Measurements from ENCODE around the gene CYBB.

Gene CYBB

DNA sequence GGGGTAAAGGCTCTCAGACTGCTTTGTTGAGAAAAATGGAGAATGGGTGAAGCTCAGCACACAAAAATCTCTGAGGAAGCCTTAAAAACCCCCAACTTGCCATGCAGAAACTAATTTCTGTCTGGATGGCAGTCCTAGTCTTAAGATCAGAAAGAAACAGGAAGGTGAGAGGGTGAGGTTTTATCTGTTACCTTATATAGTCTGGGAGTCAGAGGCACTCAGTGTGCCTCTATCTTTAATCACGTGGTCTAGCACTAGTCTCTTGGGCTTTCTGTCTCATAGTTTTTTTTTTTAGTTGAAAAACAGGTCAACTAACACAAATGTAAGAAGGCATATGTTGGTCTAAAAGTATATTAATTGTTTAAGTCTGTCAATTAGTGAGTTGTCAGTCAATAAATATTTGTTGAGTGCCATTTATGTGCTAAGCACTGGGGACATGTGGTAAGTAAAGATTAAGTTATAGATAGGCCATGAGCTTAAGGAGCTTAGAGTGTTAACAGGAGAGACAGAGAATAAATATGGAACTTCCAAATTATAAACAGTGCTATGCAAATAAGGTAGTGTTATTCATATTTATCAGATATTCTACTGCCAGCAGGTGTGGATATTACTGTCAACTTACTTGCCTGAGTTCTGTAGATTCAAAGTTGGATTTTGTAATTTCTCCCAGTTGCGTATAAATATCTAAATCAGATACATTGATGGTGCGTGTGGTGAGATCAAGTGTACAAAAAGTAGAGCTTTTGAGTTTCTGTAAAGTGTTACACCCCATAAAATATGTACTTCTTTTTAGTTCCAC lies 7.0 kb downstream of the CYBB start:
- no peak for DNase-seq

DNA sequence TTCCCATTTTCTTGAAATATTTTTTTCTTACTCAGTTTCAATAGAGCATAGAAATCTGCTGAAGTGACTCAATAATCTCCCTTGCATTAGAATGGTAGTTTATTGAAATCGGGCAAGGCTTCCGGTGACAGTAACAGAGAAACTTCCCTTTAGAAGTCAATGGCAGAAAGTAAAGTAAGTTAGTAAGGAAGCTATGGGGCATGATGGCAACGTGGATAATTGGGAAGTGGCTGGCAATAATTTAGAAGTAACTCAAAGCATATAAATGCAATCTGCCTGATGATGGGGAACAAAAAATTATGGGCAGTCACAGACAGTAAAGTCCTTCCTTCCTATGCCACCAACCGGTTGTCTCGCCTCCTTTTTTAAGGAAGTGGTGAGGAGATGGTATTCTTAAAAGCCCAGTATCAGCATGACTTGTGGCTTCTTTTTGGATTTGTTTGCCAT lies 7.6 kb downstream of the CYBB start:
- no peak for DNase-seq

DNA sequence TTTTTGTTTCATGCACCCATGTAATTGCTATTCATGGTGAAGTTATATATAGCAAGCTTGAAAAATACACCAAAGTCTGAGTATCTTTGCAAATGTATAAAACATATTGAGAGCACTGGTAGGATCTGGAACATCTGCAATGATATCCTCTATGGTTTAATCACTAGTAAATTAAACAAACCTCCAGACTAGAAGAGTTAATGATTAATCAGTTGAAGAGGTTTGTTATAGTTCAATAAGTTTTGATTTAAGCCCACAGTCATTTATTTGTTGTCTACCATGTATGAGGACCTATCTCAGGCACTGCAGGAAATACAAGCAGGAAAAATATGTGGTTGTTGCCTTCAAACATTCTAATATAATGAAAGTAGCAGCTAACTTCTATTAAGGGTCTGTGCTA lies 16.5 kb downstream of the CYBB start:
- DNase-seq: no peak

GRCh38 chrX:37796805-37797204 lies 16.9 kb downstream of the CYBB start:
- DNase-seq: no peak

DNA sequence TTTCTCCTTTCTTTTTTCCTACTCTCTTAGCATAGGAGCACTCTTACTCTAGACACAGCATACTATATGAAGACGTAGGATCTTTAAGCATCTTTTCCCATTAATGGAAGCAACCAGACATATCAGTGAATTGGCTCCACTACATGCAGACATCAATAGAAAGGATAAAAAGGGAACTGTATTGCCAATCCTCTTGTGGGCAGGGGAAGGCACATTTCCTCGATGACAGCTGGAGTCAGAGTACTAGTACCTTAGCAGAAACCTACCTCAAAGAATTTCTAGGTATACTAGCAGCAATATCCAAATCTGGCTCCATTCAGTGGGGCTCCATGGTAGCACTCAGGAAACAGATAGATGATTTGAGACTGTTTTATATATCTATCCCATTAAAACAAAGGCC lies 20.1 kb downstream of the CYBB start:
- DNase-seq: no peak

DNA sequence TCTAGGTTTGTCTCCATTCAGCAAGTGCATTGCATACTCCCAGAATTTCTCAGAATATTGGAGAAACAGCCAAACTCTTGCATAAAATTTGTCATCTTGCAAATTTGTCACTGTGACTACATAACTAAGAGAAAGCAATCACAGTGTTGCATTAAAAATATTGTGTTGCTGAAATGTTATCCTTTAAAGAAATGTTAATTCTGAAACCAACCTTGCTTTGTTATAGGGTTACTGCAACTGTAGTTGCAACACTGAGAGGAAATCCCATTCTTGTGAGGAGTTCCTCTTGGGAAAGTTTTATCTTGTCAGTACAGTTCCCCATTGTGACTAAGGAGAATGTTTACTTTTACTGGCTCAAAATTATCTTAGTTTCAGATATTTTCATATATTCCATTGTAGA lies 20.9 kb downstream of the CYBB start:
- DNase-seq: no peak

DNA sequence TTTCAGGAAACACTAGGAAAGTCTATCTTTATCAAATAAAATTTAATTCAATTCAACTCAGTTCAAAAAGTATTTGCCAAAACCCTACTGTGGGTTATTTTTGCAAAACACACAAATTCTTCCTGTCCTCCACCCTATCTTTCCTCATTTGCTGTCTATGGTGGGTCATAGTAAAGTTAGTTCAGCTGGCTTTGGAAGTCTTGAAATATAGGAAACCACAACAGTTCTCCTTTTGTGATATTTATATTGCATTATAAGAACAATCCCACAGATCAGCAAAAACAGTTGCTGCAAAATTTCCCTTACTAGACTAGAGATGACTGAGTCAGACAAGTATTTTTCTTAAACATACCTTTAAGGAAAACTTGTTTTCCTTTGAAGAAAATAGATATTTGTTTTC lies 22.2 kb downstream of the CYBB start:
- no peak for DNase-seq

DNA sequence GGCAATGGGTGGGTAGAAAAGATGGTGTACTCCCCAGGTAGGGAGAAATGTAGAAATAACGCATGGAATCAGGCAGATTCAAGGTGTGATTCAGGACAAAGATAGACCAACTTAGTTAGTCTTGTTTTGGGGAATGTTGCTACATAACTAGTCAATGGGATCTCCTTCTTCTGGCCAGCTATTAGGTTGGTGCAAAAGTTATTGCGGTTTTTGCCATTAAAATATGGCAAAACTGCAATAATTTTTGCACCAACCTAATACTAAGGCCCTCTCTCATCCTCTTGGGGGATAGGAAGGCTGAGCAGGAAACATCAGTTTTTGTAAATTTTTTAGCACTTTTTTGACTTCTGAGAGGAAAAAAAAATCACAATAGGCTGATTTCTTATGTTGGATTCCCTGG lies 23.2 kb downstream of the CYBB start:
- no peak for DNase-seq

GRCh38 chrX:37809970-37810369 lies 30.1 kb downstream of the CYBB start:
- DNase-seq: no peak

DNA sequence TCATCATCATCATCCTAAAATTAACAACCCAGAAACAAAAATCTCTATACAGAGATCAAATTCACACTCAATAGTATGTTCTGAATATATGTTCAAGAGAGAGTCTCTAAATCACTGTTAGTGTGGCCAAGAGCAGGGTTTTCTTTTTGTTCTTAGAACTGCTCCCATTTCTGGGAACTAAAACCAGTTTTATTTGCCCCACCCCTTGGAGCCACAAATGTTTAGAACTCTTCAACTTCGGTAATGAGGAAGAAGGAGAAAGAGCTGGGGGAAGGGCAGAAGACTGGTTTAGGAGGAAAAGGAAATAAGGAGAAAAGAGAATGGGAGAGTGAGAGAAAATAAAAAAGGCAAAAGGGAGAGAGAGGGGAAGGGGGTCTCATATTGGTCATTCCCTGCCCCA lies 32.3 kb downstream of the CYBB start:
- no peak for DNase-seq

- DNase-seq: no peak
Measured at GRCh38 chrX:37813570-37813969, 33.7 kb downstream of the CYBB start.

DNA sequence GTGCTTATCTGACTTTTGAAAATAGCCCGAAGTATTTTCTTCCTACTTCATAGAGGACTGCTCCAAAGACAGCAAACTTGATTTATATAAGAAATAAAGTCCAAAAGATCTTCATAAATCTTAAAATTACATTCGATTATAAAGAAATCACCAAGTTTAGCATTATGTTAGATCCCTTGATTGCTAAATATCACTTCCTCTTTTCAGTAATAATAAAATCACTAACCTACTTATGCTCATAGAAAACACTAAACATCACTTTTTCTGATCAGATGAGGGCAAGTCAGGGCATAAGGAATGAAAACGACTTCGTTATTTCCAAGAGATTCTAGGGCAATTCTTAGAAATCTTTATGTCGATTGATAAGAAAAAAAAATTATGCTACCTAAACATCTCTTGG lies 35.5 kb downstream of the CYBB start:
- DNase-seq: no peak

GRCh38 chrX:37816766-37817165 lies 36.9 kb downstream of the CYBB start:
- DNase-seq: no peak

GRCh38 chrX:37817176-37817575 lies 37.3 kb downstream of the CYBB start:
- DNase-seq: no peak

GRCh38 chrX:37817579-37817978 lies 37.7 kb downstream of the CYBB start:
- no peak for DNase-seq

- DNase-seq: no peak
Measured at GRCh38 chrX:37818031-37818430, 38.2 kb downstream of the CYBB start.

GRCh38 chrX:37820646-37821045 lies 40.8 kb downstream of the CYBB start:
- DNase-seq: no peak

GRCh38 chrX:37824491-37825214 lies 44.8 kb downstream of the CYBB start:
- no peak for DNase-seq

- DNase-seq: peak; percentile 20
Measured at GRCh38 chrX:37825215-37825842, 45.5 kb downstream of the CYBB start.

DNA sequence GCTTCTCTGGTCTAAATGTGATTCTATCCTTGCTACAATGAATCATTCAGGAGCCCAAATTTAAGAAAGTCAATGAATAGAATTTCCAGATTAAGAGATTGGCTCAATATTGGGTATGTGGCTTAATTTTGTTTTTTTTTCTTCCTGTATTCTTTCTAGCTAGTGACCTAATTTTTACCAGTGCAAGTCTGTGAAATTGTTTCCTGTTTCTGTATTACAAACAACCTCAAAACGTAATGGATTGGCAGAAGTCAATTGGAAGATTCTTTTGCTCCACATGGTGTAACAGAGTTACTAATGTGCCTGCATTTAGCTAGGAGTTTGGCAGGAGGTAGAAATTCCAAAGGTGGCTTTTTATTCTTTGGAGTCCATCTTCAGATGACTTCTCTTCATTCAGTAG lies 49.9 kb downstream of the CYBB start:
- no peak for DNase-seq

GRCh38 chrX:37830371-37830770 lies 50.5 kb downstream of the CYBB start:
- DNase-seq: no peak

GRCh38 chrX:37834937-37835336 lies 55.1 kb downstream of the CYBB start:
- no peak for DNase-seq

DNA sequence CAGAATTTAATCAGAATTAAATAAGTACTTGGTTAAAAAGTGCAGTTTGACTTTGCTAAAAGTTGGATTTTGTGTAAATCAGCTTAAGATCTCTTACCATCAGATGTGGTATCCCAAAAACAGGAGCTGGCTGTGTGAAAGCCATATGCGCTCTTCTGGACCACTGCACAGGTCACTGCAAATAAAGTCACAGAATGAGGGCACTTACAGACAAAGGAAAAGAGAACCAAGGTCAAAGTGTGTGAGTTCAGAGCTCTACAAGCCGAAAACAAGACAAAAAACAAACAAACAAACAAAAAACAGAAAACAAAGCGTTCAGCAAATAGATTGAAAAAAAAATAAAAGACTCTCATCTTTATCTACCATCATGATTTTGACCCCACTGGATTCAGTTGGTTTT lies 61.1 kb downstream of the CYBB start:
- no peak for DNase-seq

DNA sequence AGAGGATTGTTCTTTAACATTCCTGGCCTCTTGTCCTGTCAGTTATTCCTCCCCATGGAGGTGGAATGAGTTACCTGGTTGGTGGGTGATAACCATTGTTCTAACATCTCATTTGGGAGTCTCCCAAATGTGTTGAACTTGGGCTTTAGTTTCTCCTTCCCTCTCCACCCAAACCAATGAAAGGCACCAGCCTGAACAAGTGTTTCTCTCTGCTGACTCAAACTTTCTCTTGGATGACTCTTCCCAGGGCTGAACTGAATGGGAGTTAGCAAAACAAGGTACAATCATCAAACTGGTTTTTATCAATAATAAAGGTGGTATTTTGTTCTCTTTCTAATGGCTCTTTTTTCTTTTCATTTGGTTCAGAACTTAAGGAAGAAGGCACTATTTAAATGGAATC lies 64.8 kb downstream of the CYBB start:
- no peak for DNase-seq

Data from stimulated activated CD4-positive, alpha-beta T cell treated with anti-CD3 and anti-CD28 coated beads, Interleukin-12 subunit alpha, Interleukin-12 subunit beta, amount 100 ng/mL, for 4 hours (primary cell).